ENCODE results near the gene NFATC1. TPM values are rescaled to one million over a fixed set of nuclear protein-coding genes. Genes with fewer than 3 reads are reported as not detected.
"Not testable (repeated sequence)": the region's sequence is repeated elsewhere in the genome, so short reads cannot be mapped to it uniquely, and the experiment has no call there.

NFATC1 gene
- total RNA-seq, 4 donors from 2014 or later: 10.1 to 15.0 (median 12.7) TPM

DNA sequence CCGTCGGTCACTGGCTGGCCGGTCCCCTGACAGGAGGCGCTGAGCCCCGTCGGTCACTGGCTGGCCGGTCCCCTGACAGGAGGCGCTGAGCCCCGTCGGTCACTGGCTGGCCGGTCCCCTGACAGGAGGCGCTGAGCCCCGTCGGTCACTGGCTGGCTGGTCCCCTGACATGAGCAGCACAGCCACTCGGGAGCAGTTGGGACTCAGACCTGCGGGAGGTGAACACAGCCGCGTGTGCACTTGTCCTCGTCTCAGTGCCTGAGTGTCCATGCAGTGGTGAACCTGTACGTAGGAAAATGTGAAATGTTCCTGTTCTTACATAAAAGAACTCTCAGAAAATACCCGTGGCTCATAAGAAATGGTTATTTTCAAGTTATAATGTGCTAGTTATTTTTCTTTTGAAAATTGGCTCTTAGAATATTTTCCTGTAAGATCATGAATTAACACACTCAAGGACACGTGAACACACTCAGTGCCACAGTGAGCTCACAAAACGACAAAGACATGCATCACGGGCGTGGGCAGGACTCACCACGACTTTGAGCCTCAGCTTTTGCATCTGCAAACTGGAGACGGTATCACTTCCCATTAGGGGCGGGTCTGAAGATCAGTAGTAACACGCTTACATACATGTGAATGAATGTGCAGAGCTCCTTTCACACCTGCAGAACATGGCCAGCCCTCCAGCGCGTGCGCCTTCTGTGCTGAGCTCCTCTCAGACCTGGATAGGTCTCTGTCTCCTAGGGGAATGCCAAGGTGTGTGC is 21.1 kb upstream of the NFATC1 start:
- Histone ChIP-seq H3K27me3 (no peaks in the 10 kb centered on the region), H3K4me1 (no peaks in the 10 kb centered on the region), H3K4me3 (replicated peaks in 1 of 3) (no peak overlapping the region), H3K36me3 (peaks cover 6 to 14% of the 10 kb centered on the region in 2 donors), H3K9me3 (no peaks in the 10 kb centered on the region), H3K27ac (no peak overlapping the region)
- WGBS, 2 donors: 89 to 93% methylated on average over 19 to 21 of the region's 32 CpGs
- TF ChIP-seq POLR2A (IDR thresholded peaks at IDR 0.05): no peak
- no peak for TF ChIP-seq CTCF (IDR thresholded peaks at IDR 0.05)
- intact Hi-C loops (cut with DNase I): no loop called here
- no peak for DNase-seq

DNA sequence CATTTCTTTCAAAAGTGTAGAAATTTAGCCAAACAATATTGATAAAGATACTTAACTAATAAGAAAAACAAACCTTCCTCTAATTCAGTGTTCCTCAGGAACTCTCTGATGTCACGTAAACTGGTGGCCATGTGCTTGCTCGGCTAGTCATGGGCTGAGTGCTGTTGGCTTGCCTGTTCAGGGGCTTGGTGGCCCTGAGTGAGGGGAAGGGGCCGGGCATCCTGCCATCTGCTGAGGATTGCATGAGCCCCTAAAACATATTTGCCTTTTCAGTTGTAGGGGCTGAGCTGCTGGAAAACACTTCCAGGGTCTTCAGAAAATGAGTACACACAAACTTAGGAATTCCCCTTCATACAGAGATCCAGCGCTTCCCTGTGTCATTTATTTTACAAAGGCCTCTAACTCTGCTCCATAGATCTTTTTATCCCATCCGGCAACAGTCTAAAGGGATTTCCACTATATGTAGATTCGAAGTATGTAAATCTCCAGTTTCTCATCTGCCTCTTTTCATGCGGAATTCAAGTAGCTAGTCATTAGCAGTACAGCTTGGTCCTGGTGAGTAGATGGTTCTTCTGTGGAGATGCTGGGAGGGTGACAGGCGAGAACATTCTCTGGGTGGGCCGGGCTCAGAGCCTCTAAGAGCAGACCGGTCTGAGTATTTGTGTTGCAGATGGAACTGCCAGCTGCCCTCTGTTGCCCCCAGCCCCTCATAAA is 20.1 kb upstream of the NFATC1 start:
- Histone ChIP-seq H3K27ac (no peak overlapping the region), H3K9me3 (no peaks in the 10 kb centered on the region), H3K36me3 (peaks cover 6 to 14% of the 10 kb centered on the region in 2 donors), H3K4me1 (no peaks in the 10 kb centered on the region), H3K4me3 (replicated peaks in 1 of 3) (no peak overlapping the region), H3K27me3 (no peaks in the 10 kb centered on the region)
- 89 to 93% methylated on average over 10 of the region's 10 CpGs for WGBS, 2 donors
- no peak for DNase-seq
- intact Hi-C loops (cut with DNase I): no loop called here
- no peak for TF ChIP-seq POLR2A (IDR thresholded peaks at IDR 0.05)
- no peak for TF ChIP-seq CTCF (IDR thresholded peaks at IDR 0.05)

GRCh38 chr18:79376661-79377060 is 19.1 kb upstream of the NFATC1 start:
- H3K9me3 ChIP-seq; H3K4me1 ChIP-seq; H3K27ac ChIP-seq; H3K27me3 ChIP-seq; DNase-seq; intact Hi-C loops (cut with DNase I); H3K4me3 ChIP-seq (replicated peaks in 1 of 3): not testable (repeated sequence)
- 97 to 98% methylated on average over 12 of the region's 12 CpGs for WGBS, 2 donors
- H3K36me3 ChIP-seq: peaks cover 6 to 14% of the 10 kb centered on the region in 2 donors

- peaks cover 6 to 14% of the 10 kb centered on the region in 2 donors for H3K36me3 ChIP-seq
- WGBS, 2 donors: 87 to 93% methylated on average over 13 to 17 of the region's 19 CpGs
- H3K27ac ChIP-seq: no peak overlapping the region
- TF ChIP-seq CTCF (IDR thresholded peaks at IDR 0.05) (no peak), POLR2A (IDR thresholded peaks at IDR 0.05) (no peak)
- H3K27me3 ChIP-seq: no peaks in the 10 kb centered on the region
- DNase-seq: no peak
- H3K4me1 ChIP-seq: no peaks in the 10 kb centered on the region
- intact Hi-C loops (cut with DNase I): no loop called here
- no peaks in the 10 kb centered on the region for H3K9me3 ChIP-seq
- no peak overlapping the region for H3K4me3 ChIP-seq (replicated peaks in 1 of 3)
Observed at GRCh38 chr18:79377187-79377891, 18.4 kb upstream of the NFATC1 start.

DNA sequence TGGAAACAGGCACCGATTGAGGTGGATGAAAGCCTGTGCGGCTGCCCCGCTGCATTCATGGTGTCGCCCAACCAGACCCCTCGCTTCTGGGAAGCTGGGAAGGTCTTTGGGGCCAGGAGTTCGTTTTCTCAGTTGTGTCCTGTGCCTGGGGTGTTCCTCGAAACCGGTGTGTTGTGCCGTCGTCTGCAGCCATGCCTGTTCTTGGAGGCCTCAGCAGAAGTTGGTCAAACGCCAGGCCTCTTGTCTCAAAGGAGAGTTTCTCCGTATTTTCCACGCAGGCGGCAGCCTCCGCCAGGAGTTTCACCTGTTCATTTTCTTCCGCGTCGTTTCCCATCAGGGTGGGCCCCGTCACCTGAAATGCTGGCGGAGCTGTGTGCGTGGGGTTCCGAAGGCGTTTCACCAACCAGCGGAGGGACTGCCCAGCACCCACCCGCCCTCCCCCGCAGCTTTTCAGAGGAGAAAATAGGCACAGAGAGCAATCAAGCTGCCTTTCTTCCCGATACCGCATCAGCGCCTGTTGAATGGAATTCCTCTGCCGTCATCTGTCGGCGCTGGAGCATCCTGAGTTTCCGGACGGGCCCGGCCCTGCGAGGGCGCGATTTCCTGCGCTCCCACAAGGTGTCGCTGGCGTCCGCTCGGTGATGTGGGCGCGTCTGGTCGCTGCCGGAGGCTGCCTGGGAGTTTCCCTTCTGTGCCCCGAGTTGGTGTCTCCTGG is 17.0 kb upstream of the NFATC1 start:
- DNase-seq: peak; percentile 72 to 76
- no peaks in the 10 kb centered on the region for H3K4me1 ChIP-seq
- H3K36me3 ChIP-seq: peaks cover 6 to 14% of the 10 kb centered on the region in 2 donors
- intact Hi-C loops (cut with DNase I): loop anchor here (2.0 kb wide), 1 partner anchor 266 kb away; no protein-coding TSS in a partner anchor
- no peak for TF ChIP-seq POLR2A (IDR thresholded peaks at IDR 0.05)
- peak; percentile 81 to 95 (median 88) for TF ChIP-seq CTCF (IDR thresholded peaks at IDR 0.05)
- WGBS, 2 donors: 52 to 67% methylated on average over 28 to 40 of the region's 48 CpGs
- no peaks in the 10 kb centered on the region for H3K27me3 ChIP-seq
- H3K27ac ChIP-seq: no peak overlapping the region
- H3K9me3 ChIP-seq: no peaks in the 10 kb centered on the region
- no peak overlapping the region for H3K4me3 ChIP-seq (replicated peaks in 1 of 3)

All from thyroid gland (tissue), 4 donors.